Fibroblast of lung (primary cell): Measurements from ENCODE around the gene PPFIA2. TPM values are rescaled to one million over a fixed set of nuclear protein-coding genes. Genes with fewer than 3 reads are reported as not detected.

Experiments
- DNase-seq, 2 donors: peaks; one replicate each; pipeline versions ENCODE4 v3.0.0 to v3.0.0-alpha.2; 2010; ENCODE audit warnings: low read depth in 2 of 2
- H2AFZ ChIP-seq: 2 replicates; pipeline ENCODE4 v1.5.1; 2012; ENCODE audit warnings: low read length, control low read depth, inconsistent platforms
- H3K27ac ChIP-seq: 2 replicates; pipeline ENCODE4 v1.5.1; 2011; ENCODE audit warnings: low read length, control low read depth; ENCODE audit not compliant: insufficient read depth
- H3K27me3 ChIP-seq: 2 replicates; pipeline ENCODE4 v1.5.1; 2011; ENCODE audit warnings: mild to moderate bottlenecking, low read length; ENCODE audit not compliant: control insufficient read depth, insufficient read depth
- H3K36me3 ChIP-seq: 2 replicates; pipeline ENCODE4 v1.5.1; 2011; ENCODE audit warnings: low read length; ENCODE audit not compliant: control insufficient read depth, insufficient read depth
- H3K4me1 ChIP-seq: 2 replicates; pipeline ENCODE4 v1.5.1; 2011; ENCODE audit warnings: low read length; ENCODE audit not compliant: control insufficient read depth, insufficient read depth; ENCODE audit errors: extremely low read depth
- H3K4me2 ChIP-seq: 2 replicates; pipeline ENCODE4 v1.5.1; 2011; ENCODE audit warnings: low read length, control low read depth; ENCODE audit not compliant: insufficient read depth; ENCODE audit errors: extremely low read depth
- H3K4me3 ChIP-seq, 4 experiments: fragments of 200-600 bp in 1 of 4; sonication (generic) in 1 of 4; replicated peaks in 1 of 4; 2 replicates each; pipeline ENCODE4 v1.5.1; 2011 to 2016; ENCODE audit warnings: low read length in 4 of 4, low read depth in 3 of 4, mild to moderate bottlenecking in 3 of 4, control low read depth in 2 of 4, inconsistent platforms in 1 of 4, mixed read lengths in 1 of 4; ENCODE audit not compliant: insufficient read depth in 1 of 4; ENCODE audit errors: control extremely low read depth in 1 of 4
- H3K79me2 ChIP-seq: 2 replicates; pipeline ENCODE4 v1.5.1; 2012; ENCODE audit warnings: mild to moderate bottlenecking, low read length, inconsistent platforms; ENCODE audit not compliant: control insufficient read depth, insufficient read depth
- H3K9ac ChIP-seq: 2 replicates; pipeline ENCODE4 v1.5.1; 2011; ENCODE audit warnings: mild to moderate bottlenecking, low read length, control low read depth; ENCODE audit not compliant: insufficient read depth
- H3K9me3 ChIP-seq: 2 replicates; pipeline ENCODE4 v1.5.1; 2012; ENCODE audit warnings: low read depth, low read length; ENCODE audit not compliant: control insufficient read depth, insufficient read depth
- H4K20me1 ChIP-seq: 2 replicates; pipeline ENCODE4 v1.5.1; 2011; ENCODE audit warnings: low read length; ENCODE audit not compliant: control insufficient read depth, insufficient read depth; ENCODE audit errors: extremely low read depth
- EZH2 ChIP-seq: IDR thresholded peaks from 2 replicates; pipeline ENCODE4 v1.5.1; 2012; ENCODE audit warnings: low read length, control low read depth, mild to moderate bottlenecking; ENCODE audit errors: missing control alignments
- polyA plus RNA-seq, 2 donors: library from polyadenylated mRNA; depleted of rRNA in 1 of 2; stranded (reverse) in 1 of 2; unstranded in 1 of 2; fragments of >200 nt; gene quantifications; 2 replicates each; pipeline ENCODE4 v1.2.1, GENCODE V29; 2011 to 2012; ENCODE audit warnings: missing spikeins in 1 of 2
- total RNA-seq: library from RNA; depleted of rRNA; stranded (reverse); fragments of >200 nt; gene quantifications from 2 replicates; pipeline ENCODE4 v1.2.1, GENCODE V29; 2014
- TF ChIP-seq, protein P1 (sequence below), 2 donors: IDR thresholded peaks in 1 of 2; conservative IDR thresholded peaks in 1 of 2; 1 replicate in 1 of 2; 2 replicates in 1 of 2; pipeline ENCODE4 v1.5.1; 2011 to 2012; ENCODE audit warnings: low read length in 2 of 2, control low read depth in 1 of 2, inconsistent platforms in 1 of 2, low read depth in 1 of 2, mild to moderate bottlenecking in 1 of 2

PPFIA2 gene
- total and polyA plus RNA-seq, 2 donors (not counting 1 experiment from before 2014, with no cell fraction given): 0.54 to 2.1 TPM

DNA sequence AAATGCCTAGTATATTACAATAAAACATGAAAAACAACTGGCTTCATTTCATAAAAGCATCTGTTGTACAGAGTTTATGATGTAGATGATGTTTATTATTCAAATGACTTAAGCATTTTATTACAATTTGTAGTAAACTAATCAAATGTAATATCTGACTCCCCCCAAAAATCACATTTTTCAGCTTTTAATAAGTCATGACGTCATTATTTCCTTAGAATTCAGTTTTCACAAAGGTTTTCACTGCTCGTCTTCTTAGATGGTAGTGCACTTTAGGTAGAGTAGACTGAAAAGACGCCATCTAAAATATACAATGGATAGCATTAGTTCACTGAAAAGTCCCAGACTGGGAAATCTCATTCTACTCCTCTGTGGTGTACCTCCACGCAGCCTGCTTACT is 499.8 kb downstream of the PPFIA2 start:
- H3K4me3 ChIP-seq: no peak overlapping the region
- TF ChIP-seq EZH2: no peak
- TF ChIP-seq, protein P1, sequence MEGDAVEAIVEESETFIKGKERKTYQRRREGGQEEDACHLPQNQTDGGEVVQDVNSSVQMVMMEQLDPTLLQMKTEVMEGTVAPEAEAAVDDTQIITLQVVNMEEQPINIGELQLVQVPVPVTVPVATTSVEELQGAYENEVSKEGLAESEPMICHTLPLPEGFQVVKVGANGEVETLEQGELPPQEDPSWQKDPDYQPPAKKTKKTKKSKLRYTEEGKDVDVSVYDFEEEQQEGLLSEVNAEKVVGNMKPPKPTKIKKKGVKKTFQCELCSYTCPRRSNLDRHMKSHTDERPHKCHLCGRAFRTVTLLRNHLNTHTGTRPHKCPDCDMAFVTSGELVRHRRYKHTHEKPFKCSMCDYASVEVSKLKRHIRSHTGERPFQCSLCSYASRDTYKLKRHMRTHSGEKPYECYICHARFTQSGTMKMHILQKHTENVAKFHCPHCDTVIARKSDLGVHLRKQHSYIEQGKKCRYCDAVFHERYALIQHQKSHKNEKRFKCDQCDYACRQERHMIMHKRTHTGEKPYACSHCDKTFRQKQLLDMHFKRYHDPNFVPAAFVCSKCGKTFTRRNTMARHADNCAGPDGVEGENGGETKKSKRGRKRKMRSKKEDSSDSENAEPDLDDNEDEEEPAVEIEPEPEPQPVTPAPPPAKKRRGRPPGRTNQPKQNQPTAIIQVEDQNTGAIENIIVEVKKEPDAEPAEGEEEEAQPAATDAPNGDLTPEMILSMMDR (conservative IDR thresholded peaks at IDR 0.05 in 1 of 2, IDR thresholded peaks at IDR 0.05 in 1 of 2; ENCODE audit: low read depth in 1 of 2, low read length in 2 of 2): no peak
- H4K20me1 ChIP-seq: no peaks in the 10 kb centered on the region
- H2AFZ ChIP-seq: no peak overlapping the region
- no peaks in the 10 kb centered on the region for H3K36me3 ChIP-seq
- DNase-seq: no peak
- no peak overlapping the region for H3K27ac ChIP-seq
- no peaks in the 10 kb centered on the region for H3K27me3 ChIP-seq
- H3K79me2 ChIP-seq: no peaks in the 10 kb centered on the region
- H3K9me3 ChIP-seq: no peaks in the 10 kb centered on the region
- H3K4me2 ChIP-seq: no peak overlapping the region
- no peaks in the 10 kb centered on the region for H3K4me1 ChIP-seq
- H3K9ac ChIP-seq: no peak overlapping the region

DNA sequence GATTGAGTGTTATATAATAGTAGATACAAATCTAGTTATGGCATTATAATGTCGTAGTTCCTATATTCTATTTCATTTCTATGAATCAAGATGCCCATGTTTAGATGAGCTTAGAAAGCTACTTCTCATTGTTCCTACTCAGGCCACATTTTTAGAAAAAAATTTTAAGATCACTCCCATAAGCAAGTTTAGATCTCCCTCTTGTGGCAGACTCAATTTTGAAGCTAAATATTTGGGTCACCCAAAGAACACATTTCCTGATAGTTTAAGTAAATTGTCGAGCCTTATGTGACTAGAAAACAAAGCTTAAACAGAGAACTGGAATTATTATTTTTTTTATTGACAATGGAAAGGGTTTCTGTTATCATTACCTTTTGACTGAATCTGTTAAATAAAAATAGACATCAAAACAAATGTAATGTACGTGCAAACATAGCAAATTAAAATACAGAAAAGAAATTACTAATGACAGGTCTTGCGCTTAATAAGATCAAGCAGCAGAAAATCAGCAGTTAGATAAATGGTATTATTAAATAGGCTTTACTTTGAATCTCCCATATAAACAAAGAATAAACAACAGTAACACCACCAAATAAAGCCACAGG is 501.1 kb downstream of the PPFIA2 start:
- Histone ChIP-seq H3K4me2 (no peak overlapping the region), H3K36me3 (no peaks in the 10 kb centered on the region), H3K9ac (no peak overlapping the region), H3K9me3 (no peaks in the 10 kb centered on the region), H4K20me1 (no peaks in the 10 kb centered on the region), H3K27me3 (no peaks in the 10 kb centered on the region), H2AFZ (no peak overlapping the region), H3K27ac (no peak overlapping the region), H3K79me2 (no peaks in the 10 kb centered on the region), H3K4me3 (no peak overlapping the region), H3K4me1 (no peaks in the 10 kb centered on the region)
- no peak for TF ChIP-seq EZH2
- TF ChIP-seq, protein P1 (conservative IDR thresholded peaks at IDR 0.05 in 1 of 2, IDR thresholded peaks at IDR 0.05 in 1 of 2; ENCODE audit: low read depth in 1 of 2, low read length in 2 of 2): peak; percentile 54 to 65
- DNase-seq: peak; percentile 47 to 72

DNA sequence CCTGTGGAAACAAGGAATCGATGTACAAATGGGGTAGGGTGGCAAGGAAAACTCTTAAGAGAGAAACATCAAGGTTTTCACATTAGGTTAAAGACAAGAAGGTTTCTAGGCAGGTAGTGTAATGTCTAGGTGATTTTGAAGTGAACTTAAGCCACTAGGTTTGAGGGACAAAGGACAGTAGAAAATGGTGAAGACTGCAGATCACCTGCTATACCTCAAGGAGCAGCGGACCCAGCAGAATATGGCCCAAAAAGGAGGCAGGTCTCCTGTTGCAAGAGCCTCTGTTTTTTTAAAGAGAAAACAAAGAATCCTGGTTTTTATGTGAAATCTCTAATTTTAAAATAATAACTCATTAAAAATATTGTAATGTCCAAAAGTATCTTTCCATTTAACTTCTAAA is 503.2 kb downstream of the PPFIA2 start:
- H3K4me1 ChIP-seq: no peaks in the 10 kb centered on the region
- no peaks in the 10 kb centered on the region for H4K20me1 ChIP-seq
- no peak for DNase-seq
- H3K9me3 ChIP-seq: no peaks in the 10 kb centered on the region
- TF ChIP-seq EZH2: no peak
- TF ChIP-seq, protein P1 (conservative IDR thresholded peaks at IDR 0.05 in 1 of 2, IDR thresholded peaks at IDR 0.05 in 1 of 2; ENCODE audit: low read depth in 1 of 2, low read length in 2 of 2): no peak
- no peak overlapping the region for H3K27ac ChIP-seq
- H3K36me3 ChIP-seq: no peaks in the 10 kb centered on the region
- H3K4me3 ChIP-seq: no peak overlapping the region
- no peaks in the 10 kb centered on the region for H3K27me3 ChIP-seq
- H3K79me2 ChIP-seq: no peaks in the 10 kb centered on the region
- no peak overlapping the region for H3K9ac ChIP-seq
- no peak overlapping the region for H3K4me2 ChIP-seq
- H2AFZ ChIP-seq: no peak overlapping the region
